ENCODE results near the gene TSPOAP1.
A peak's percentile ranks its signal among the peaks of the same experiment; 100 is the strongest.

TSPOAP1 gene

GRCh38 chr17:58301504-58302150, 27.0 kb downstream of the TSPOAP1 start:
- DNase-seq, result peak; percentile 43

- DNase-seq, result peak; percentile 32
Measured at GRCh38 chr17:58300336-58300735, 28.3 kb downstream of the TSPOAP1 start.

- peak; percentile 19 for DNase-seq
Measured at GRCh38 chr17:58294034-58294433, 34.6 kb downstream of the TSPOAP1 start.

- DNase-seq, result no peak
Measured at GRCh38 chr17:58291246-58291645, 37.3 kb downstream of the TSPOAP1 start.

GRCh38 chr17:58289869-58290268, 38.7 kb downstream of the TSPOAP1 start:
- DNase-seq, result no peak

- no peak for DNase-seq
Measured at GRCh38 chr17:58285422-58285810, 43.2 kb downstream of the TSPOAP1 start.

GRCh38 chr17:58284613-58285421, 43.8 kb downstream of the TSPOAP1 start:
- no peak for DNase-seq

GRCh38 chr17:58283674-58284612, 44.7 kb downstream of the TSPOAP1 start:
- DNase-seq, result no peak

- no peak for DNase-seq
Measured at GRCh38 chr17:58282442-58282841, 46.2 kb downstream of the TSPOAP1 start.

GRCh38 chr17:58281511-58282011, 47.0 kb downstream of the TSPOAP1 start:
- no peak for DNase-seq

GRCh38 chr17:58280480-58281217, 47.9 kb downstream of the TSPOAP1 start, which contains the start of gene MPO:
Gene MPO, minus strand, starts transcription at chr17:58280935. Its CDS starts 177 bp downstream, at chr17:58280758.
- no peak for DNase-seq

- DNase-seq, result no peak
Measured at GRCh38 chr17:58279736-58280479, 48.7 kb downstream of the TSPOAP1 start.

- no peak for DNase-seq
Measured at GRCh38 chr17:58279016-58279711, 49.4 kb downstream of the TSPOAP1 start.

- DNase-seq, result no peak
Measured at GRCh38 chr17:58278661-58279015, 50.0 kb downstream of the TSPOAP1 start.

- no peak for DNase-seq
Measured at GRCh38 chr17:58277802-58278595, 50.6 kb downstream of the TSPOAP1 start.

GRCh38 chr17:58277107-58277801, 51.3 kb downstream of the TSPOAP1 start:
- DNase-seq, result no peak

- DNase-seq, result no peak
Measured at GRCh38 chr17:58276423-58276822, 52.2 kb downstream of the TSPOAP1 start.

GRCh38 chr17:58275417-58275816, 53.2 kb downstream of the TSPOAP1 start:
- no peak for DNase-seq

- DNase-seq, result no peak
Measured at GRCh38 chr17:58273453-58274104, 55.0 kb downstream of the TSPOAP1 start.
